ENCODE data around the gene AOC2.

DNA sequence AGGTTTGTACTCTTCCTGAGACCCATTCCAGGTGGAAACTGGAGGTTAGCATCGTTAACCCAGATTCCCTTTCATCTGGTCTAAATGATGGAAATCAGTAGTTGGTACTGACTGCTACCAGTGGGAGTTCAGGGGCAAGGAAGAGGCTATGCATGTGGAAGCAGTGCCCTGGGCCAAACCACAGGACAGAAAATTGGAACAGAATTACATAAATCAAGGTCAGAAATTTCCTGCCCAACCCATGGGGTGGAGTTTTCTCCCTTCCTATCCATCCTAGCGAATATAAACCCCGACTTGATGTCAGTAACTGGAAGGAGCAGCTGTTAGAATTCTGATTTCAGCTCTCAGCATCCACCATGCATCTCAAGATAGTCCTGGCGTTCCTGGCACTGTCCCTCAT is at the start of gene AOC2:
- TF ChIP-seq, protein P1, sequence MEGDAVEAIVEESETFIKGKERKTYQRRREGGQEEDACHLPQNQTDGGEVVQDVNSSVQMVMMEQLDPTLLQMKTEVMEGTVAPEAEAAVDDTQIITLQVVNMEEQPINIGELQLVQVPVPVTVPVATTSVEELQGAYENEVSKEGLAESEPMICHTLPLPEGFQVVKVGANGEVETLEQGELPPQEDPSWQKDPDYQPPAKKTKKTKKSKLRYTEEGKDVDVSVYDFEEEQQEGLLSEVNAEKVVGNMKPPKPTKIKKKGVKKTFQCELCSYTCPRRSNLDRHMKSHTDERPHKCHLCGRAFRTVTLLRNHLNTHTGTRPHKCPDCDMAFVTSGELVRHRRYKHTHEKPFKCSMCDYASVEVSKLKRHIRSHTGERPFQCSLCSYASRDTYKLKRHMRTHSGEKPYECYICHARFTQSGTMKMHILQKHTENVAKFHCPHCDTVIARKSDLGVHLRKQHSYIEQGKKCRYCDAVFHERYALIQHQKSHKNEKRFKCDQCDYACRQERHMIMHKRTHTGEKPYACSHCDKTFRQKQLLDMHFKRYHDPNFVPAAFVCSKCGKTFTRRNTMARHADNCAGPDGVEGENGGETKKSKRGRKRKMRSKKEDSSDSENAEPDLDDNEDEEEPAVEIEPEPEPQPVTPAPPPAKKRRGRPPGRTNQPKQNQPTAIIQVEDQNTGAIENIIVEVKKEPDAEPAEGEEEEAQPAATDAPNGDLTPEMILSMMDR (conservative IDR thresholded peaks at IDR 0.05; ENCODE audit: low read length) = no peak
- TF ChIP-seq EZH2phosphoT487 (IDR thresholded peaks at IDR 0.05; ENCODE audit: borderline replicate concordance) = no peak
